ENCODE measurements around the gene LCLAT1. TPM values are rescaled to one million over a fixed set of nuclear protein-coding genes. Genes with fewer than 3 reads are reported as not detected.

Gene LCLAT1
- polyA plus RNA-seq, 1 of the 3 experiments (the other 2 are of a cell fraction) = 6.9 TPM

GRCh38 chr2:30577151-30577550 is 130.1 kb downstream of the LCLAT1 start:
- 96% methylated on average over 4 of the region's 4 CpGs for WGBS (ENCODE audit: low lambda C conversion rate)
- CTCF ChIA-PET = interaction anchor here (1.8 kb wide), 1 partner anchor 14 kb away, joined by 6 read pairs; no protein-coding TSS in a partner anchor
- no peak for TF ChIP-seq SIN3A (IDR thresholded peaks at IDR 0.05; ENCODE audit: borderline replicate concordance, low read depth, low read length)
- TF ChIP-seq GABPA (IDR thresholded peaks at IDR 0.05; ENCODE audit: low read depth) = no peak
- TF ChIP-seq TCF12 (IDR thresholded peaks at IDR 0.05) = no peak
- no peak for TF ChIP-seq RXRA (IDR thresholded peaks at IDR 0.05; ENCODE audit: borderline replicate concordance, low read depth)
- no peak for TF ChIP-seq TAF1 (IDR thresholded peaks at IDR 0.05; ENCODE audit: borderline replicate concordance, low read depth, low read length)
- no peak for TF ChIP-seq RCOR1 (IDR thresholded peaks at IDR 0.05; ENCODE audit: low read length)
- TF ChIP-seq YY1 (IDR thresholded peaks at IDR 0.05; ENCODE audit: low read depth) = no peak
- TF ChIP-seq POLR2AphosphoS5 (IDR thresholded peaks at IDR 0.05; ENCODE audit: low read depth, low read length) = no peak
- TF ChIP-seq FOXM1 (IDR thresholded peaks at IDR 0.05; ENCODE audit: low read depth) = no peak
- TF ChIP-seq USF1 (IDR thresholded peaks at IDR 0.05; ENCODE audit: borderline replicate concordance, low read depth) = no peak
- no peak for TF ChIP-seq TEAD4 (IDR thresholded peaks at IDR 0.05; ENCODE audit: borderline replicate concordance, insufficient read depth)

DNA sequence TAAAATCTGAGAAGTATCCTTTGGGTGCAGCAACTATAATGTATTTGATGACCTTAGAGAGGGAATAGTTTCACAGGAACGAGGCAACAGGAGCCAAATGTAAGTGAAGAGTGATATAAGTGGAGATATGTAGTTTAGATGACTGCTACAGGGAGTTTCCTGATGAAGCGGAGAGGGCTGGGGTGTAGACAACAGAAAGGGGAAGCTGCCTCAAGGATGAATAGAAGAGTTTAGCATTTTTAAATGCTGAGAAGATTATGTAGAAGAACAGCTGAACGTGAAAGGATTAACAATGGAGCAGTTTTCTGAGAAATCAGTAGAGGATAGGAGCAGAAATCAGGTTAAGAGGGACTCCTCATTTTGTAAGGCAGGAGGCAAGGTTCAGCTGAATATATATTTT is 133.3 kb downstream of the LCLAT1 start:
- Histone ChIP-seq H3K27ac (ENCODE audit: low read depth in 2 of 2, low read length in 1 of 2) (no peak overlapping the region), H3K9me3 (no peaks in the 10 kb centered on the region), H3K27me3 (ENCODE audit: insufficient read depth) (no peaks in the 10 kb centered on the region), H3K9me2 (no peaks in the 10 kb centered on the region), H3K36me3 (replicated peaks in 1 of 2; ENCODE audit: control insufficient read depth in 1 of 2, insufficient read depth in 2 of 2, low read length in 1 of 2) (peaks cover 0 to 8% of the 10 kb centered on the region in 2 experiments), H4K20me1 (ENCODE audit: insufficient read depth) (no peaks in the 10 kb centered on the region), H3F3A (replicated peaks; ENCODE audit: insufficient read depth) (no peaks in the 10 kb centered on the region), H3K79me2 (ENCODE audit: insufficient read depth) (no peaks in the 10 kb centered on the region), H3K4me3 (ENCODE audit: low read depth in 2 of 2, low read length in 1 of 2) (no peak overlapping the region), H2AFZ (ENCODE audit: low read depth) (no peak overlapping the region), H3K4me1 (ENCODE audit: control insufficient read depth in 1 of 2, insufficient read depth in 2 of 2, low read depth in 1 of 2, low read length in 1 of 2) (no peaks in the 10 kb centered on the region), H3K4me2 (no peak overlapping the region), H3K9ac (no peak overlapping the region)
- DNase-seq = no peak
- WGBS (ENCODE audit: low lambda C conversion rate) = 92% methylated on average over 3 of the region's 3 CpGs
- POLR2A ChIA-PET = no interaction called here
- CTCF ChIA-PET = interaction anchor here (0.9 to 1.7 kb wide), 3 partner anchors 9 to 168 kb away, joined by 3 to 4 read pairs (median 3); no protein-coding TSS in a partner anchor
- TF ChIP-seq SIN3A (IDR thresholded peaks at IDR 0.05; ENCODE audit: borderline replicate concordance, low read depth, low read length) = no peak
- TF ChIP-seq TCF12 (IDR thresholded peaks at IDR 0.05) = no peak
- TF ChIP-seq, protein P1, sequence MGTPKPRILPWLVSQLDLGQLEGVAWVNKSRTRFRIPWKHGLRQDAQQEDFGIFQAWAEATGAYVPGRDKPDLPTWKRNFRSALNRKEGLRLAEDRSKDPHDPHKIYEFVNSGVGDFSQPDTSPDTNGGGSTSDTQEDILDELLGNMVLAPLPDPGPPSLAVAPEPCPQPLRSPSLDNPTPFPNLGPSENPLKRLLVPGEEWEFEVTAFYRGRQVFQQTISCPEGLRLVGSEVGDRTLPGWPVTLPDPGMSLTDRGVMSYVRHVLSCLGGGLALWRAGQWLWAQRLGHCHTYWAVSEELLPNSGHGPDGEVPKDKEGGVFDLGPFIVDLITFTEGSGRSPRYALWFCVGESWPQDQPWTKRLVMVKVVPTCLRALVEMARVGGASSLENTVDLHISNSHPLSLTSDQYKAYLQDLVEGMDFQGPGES (IDR thresholded peaks at IDR 0.05; ENCODE audit: low read depth, low read length) = no peak
- TF ChIP-seq FOXJ3 (CRISPR knock-in tag; IDR thresholded peaks at IDR 0.05) = no peak
- TF ChIP-seq JUND (IDR thresholded peaks at IDR 0.05) = no peak
- TF ChIP-seq PBX3 (IDR thresholded peaks at IDR 0.05) = no peak
- TF ChIP-seq GATA2 (CRISPR knock-in tag; IDR thresholded peaks at IDR 0.05) = no peak
- no peak for TF ChIP-seq MAX (IDR thresholded peaks at IDR 0.05; ENCODE audit: low read depth)
- TF ChIP-seq REST (IDR thresholded peaks at IDR 0.05; ENCODE audit: low read depth, low read length) = no peak
- TF ChIP-seq YY1 (IDR thresholded peaks at IDR 0.05; ENCODE audit: low read depth) = no peak
- TF ChIP-seq MXI1 (IDR thresholded peaks at IDR 0.05; ENCODE audit: low read depth, low read length) = no peak
- TF ChIP-seq USF2 (IDR thresholded peaks at IDR 0.05; ENCODE audit: borderline replicate concordance, low read depth, low read length) = no peak
- no peak for TF ChIP-seq EZH2phosphoT487 (IDR thresholded peaks at IDR 0.05; ENCODE audit: borderline replicate concordance, low read depth)
- no peak for TF ChIP-seq TEAD4 (IDR thresholded peaks at IDR 0.05; ENCODE audit: borderline replicate concordance, insufficient read depth)

More at GRCh38 chr2:30577151-30577550, 130.1 kb downstream of the LCLAT1 start:
- POLR2A ChIA-PET = no interaction called here
- Histone ChIP-seq H4K20me1 (ENCODE audit: insufficient read depth) (no peaks in the 10 kb centered on the region), H3K9me2 (no peaks in the 10 kb centered on the region), H3K36me3 (replicated peaks in 1 of 2; ENCODE audit: control insufficient read depth in 1 of 2, insufficient read depth in 2 of 2, low read length in 1 of 2) (peaks cover under 1 to 9% of the 10 kb centered on the region in 2 experiments), H3K79me2 (ENCODE audit: insufficient read depth) (no peaks in the 10 kb centered on the region), H3K9ac (no peak overlapping the region), H3K4me2 (no peak overlapping the region), H3F3A (replicated peaks; ENCODE audit: insufficient read depth) (no peaks in the 10 kb centered on the region), H3K9me3 (no peaks in the 10 kb centered on the region), H3K4me3 (ENCODE audit: low read depth in 2 of 2, low read length in 1 of 2) (no peak overlapping the region), H3K27me3 (ENCODE audit: insufficient read depth) (no peaks in the 10 kb centered on the region), H3K27ac (ENCODE audit: low read depth in 2 of 2, low read length in 1 of 2) (no peak overlapping the region), H2AFZ (ENCODE audit: low read depth) (no peak overlapping the region), H3K4me1 (ENCODE audit: control insufficient read depth in 1 of 2, insufficient read depth in 2 of 2, low read depth in 1 of 2, low read length in 1 of 2) (no peaks in the 10 kb centered on the region)
- DNase-seq = no peak
